GM19463 (cell line): ENCODE measurements around the gene ADAM12.

Experiments used
- ATAC-seq: cut with Tn5 transposase; IDR thresholded peaks from one replicate; pipeline ENCODE4 v1.9.1; 2021; ENCODE audit warnings: mild to moderate bottlenecking, moderate library complexity; ENCODE audit not compliant: unreplicated experiment

The ADAM12 gene

GRCh38 chr10:126239844-126240243 lies 148.4 kb downstream of the ADAM12 start:
- no peak for ATAC-seq

- ATAC-seq: no peak
Observed at GRCh38 chr10:126235979-126236851, 152.1 kb downstream of the ADAM12 start.

- no peak for ATAC-seq
Observed at GRCh38 chr10:126235091-126235978, 152.9 kb downstream of the ADAM12 start.

GRCh38 chr10:126234630-126235029 lies 153.6 kb downstream of the ADAM12 start:
- no peak for ATAC-seq

GRCh38 chr10:126233182-126234148 lies 154.8 kb downstream of the ADAM12 start:
- ATAC-seq: no peak

GRCh38 chr10:126230587-126230986 lies 157.7 kb downstream of the ADAM12 start:
- no peak for ATAC-seq

GRCh38 chr10:126229686-126230085 lies 158.6 kb downstream of the ADAM12 start:
- ATAC-seq: no peak

GRCh38 chr10:126227762-126228134 lies 160.5 kb downstream of the ADAM12 start:
- no peak for ATAC-seq

- ATAC-seq: no peak
Observed at GRCh38 chr10:126226988-126227761, 161.1 kb downstream of the ADAM12 start.

- no peak for ATAC-seq
Observed at GRCh38 chr10:126226205-126226604, 162.1 kb downstream of the ADAM12 start.

- no peak for ATAC-seq
Observed at GRCh38 chr10:126225672-126226008, 162.6 kb downstream of the ADAM12 start.

GRCh38 chr10:126224967-126225671 lies 163.2 kb downstream of the ADAM12 start:
- ATAC-seq: no peak

GRCh38 chr10:126223512-126224067 lies 164.7 kb downstream of the ADAM12 start:
- no peak for ATAC-seq

GRCh38 chr10:126222736-126223511 lies 165.4 kb downstream of the ADAM12 start:
- ATAC-seq: no peak

GRCh38 chr10:126221874-126222273 lies 166.4 kb downstream of the ADAM12 start:
- ATAC-seq: no peak

GRCh38 chr10:126218778-126219649 lies 169.3 kb downstream of the ADAM12 start:
- no peak for ATAC-seq

GRCh38 chr10:126218174-126218573 lies 170.1 kb downstream of the ADAM12 start:
- no peak for ATAC-seq
